Endothelial cell of umbilical vein (primary cell): ENCODE results near the gene ARHGEF38. TPM values are rescaled to one million over a fixed set of nuclear protein-coding genes. Genes with fewer than 3 reads are reported as not detected.

Source experiments
- BruUV-seq: library from RNA; stranded (reverse); fragments of 400-500 nt; replicated peaks from 2 replicates; lab custom pipeline; 2021; lab: Mats Ljungman, UMichigan
- CTCF ChIA-PET: fragments of 300-600, 350-600 bp; sonication (Branson Sonifier 250); formaldehyde crosslinking; loops from one replicate; lab custom pipeline; 2021; ENCODE audit warnings: antibody characterized with exemption, inconsistent platforms; lab: Charles Lee
- POLR2A ChIA-PET: fragments of 300-600, 350-600 bp; sonication (Branson Sonifier 250); formaldehyde crosslinking; loops from one replicate; lab custom pipeline; 2021; ENCODE audit warnings: antibody characterized with exemption, inconsistent platforms; lab: Charles Lee
- DNase-seq: peaks from one replicate; pipeline ENCODE4 v3.0.0-alpha.2; 2011; ENCODE audit warnings: low read depth, low spot score
- FAIRE-seq: peaks from 2 replicates; lab custom pipeline; 2011; peaks lifted over from hg19 to GRCh38; lab: Jason Lieb, UNC
- H2AFZ ChIP-seq: 2 replicates; pipeline ENCODE4 v1.6.0; 2012; ENCODE audit warnings: low read depth, low read length, control low read depth, inconsistent platforms
- H3K27ac ChIP-seq: 2 replicates; pipeline ENCODE4 v1.5.1; 2011; ENCODE audit warnings: low read depth, mild to moderate bottlenecking, control low read depth, low read length, moderate library complexity; ENCODE audit not compliant: insufficient read depth
- H3K27me3 ChIP-seq, 2 experiments: 2 replicates each; pipeline versions ENCODE4 v1.6.0 to v1.6.1; 2011; ENCODE audit warnings: low read length in 2 of 2, mixed read lengths in 1 of 2; ENCODE audit not compliant: control insufficient read depth in 2 of 2, insufficient read depth in 2 of 2
- H3K36me3 ChIP-seq, 2 experiments: 2 replicates in 1 of 2; 3 replicates in 1 of 2; pipeline ENCODE4 v1.5.1; 2011; ENCODE audit warnings: low read length in 2 of 2, mild to moderate bottlenecking in 1 of 2, moderate library complexity in 1 of 2; ENCODE audit not compliant: control insufficient read depth in 2 of 2, insufficient read depth in 2 of 2; ENCODE audit errors: extremely low read depth in 1 of 2
- H3K4me1 ChIP-seq: 3 replicates; pipeline ENCODE4 v1.5.1; 2011; ENCODE audit warnings: mild to moderate bottlenecking, low read length; ENCODE audit not compliant: control insufficient read depth, insufficient read depth; ENCODE audit errors: extremely low read depth
- H3K4me2 ChIP-seq: 2 replicates; pipeline ENCODE4 v1.6.1; 2011; ENCODE audit warnings: low read length, control low read depth, mixed read lengths; ENCODE audit not compliant: insufficient read depth
- H3K4me3 ChIP-seq, 3 experiments: fragments of 200-600 bp in 1 of 3; sonication (generic), shearing (Covaris generic) in 1 of 3; replicated peaks in 1 of 3; 2 replicates each; pipeline ENCODE4 v1.5.1; 2011 to 2016; ENCODE audit warnings: control low read depth in 3 of 3, low read length in 3 of 3, mild to moderate bottlenecking in 2 of 3, inconsistent platforms in 1 of 3, low read depth in 1 of 3, moderate library complexity in 1 of 3; ENCODE audit not compliant: insufficient read depth in 1 of 3
- H3K79me2 ChIP-seq: 2 replicates; pipeline ENCODE4 v1.6.0; 2012; ENCODE audit warnings: low read length, inconsistent platforms; ENCODE audit not compliant: control insufficient read depth, insufficient read depth
- H3K9ac ChIP-seq: replicated peaks from 2 replicates; pipeline ENCODE3; 2011; ENCODE audit warnings: low read length, control low read depth; ENCODE audit not compliant: insufficient read depth; ENCODE audit errors: extremely low read depth
- H3K9me1 ChIP-seq: replicated peaks from 3 replicates; pipeline ENCODE4 v1.6.0; 2011; ENCODE audit warnings: mild to moderate bottlenecking, low read length; ENCODE audit not compliant: control insufficient read depth, insufficient read depth; ENCODE audit errors: extremely low read depth
- H3K9me3 ChIP-seq: replicated peaks from 2 replicates; pipeline ENCODE4 v1.5.1; 2012; ENCODE audit warnings: low read length, inconsistent platforms; ENCODE audit not compliant: control insufficient read depth, insufficient read depth
- H4K20me1 ChIP-seq: replicated peaks from 2 replicates; pipeline ENCODE3; 2011; ENCODE audit warnings: mild to moderate bottlenecking, low read length; ENCODE audit not compliant: control insufficient read depth, insufficient read depth; ENCODE audit errors: extremely low read depth
- EZH2 ChIP-seq: IDR thresholded peaks from 2 replicates; pipeline ENCODE4 v1.6.1; 2012; ENCODE audit warnings: borderline replicate concordance, low read depth, mild to moderate bottlenecking, moderate library complexity, low read length, inconsistent platforms; ENCODE audit not compliant: severe bottlenecking
- FOS ChIP-seq: IDR thresholded peaks from 2 replicates; pipeline ENCODE4 v1.6.1; 2011; ENCODE audit warnings: mild to moderate bottlenecking, low read length, moderate library complexity, borderline replicate concordance; ENCODE audit not compliant: insufficient read depth
- GATA2 ChIP-seq: IDR thresholded peaks from 2 replicates; pipeline ENCODE4 v1.7.0; 2011; ENCODE audit warnings: low read depth, mild to moderate bottlenecking, moderate library complexity, mixed read lengths, low read length; ENCODE audit not compliant: insufficient read length, insufficient read depth
- JUN ChIP-seq: IDR thresholded peaks from 2 replicates; pipeline ENCODE4 v1.6.1; 2011; ENCODE audit warnings: borderline replicate concordance, low read depth; ENCODE audit not compliant: insufficient read length, insufficient read depth
- MYC ChIP-seq: IDR thresholded peaks from one replicate; pipeline ENCODE4 v1.6.1; 2011; ENCODE audit warnings: mild to moderate bottlenecking, low read depth, low read length
- POLR2A ChIP-seq: IDR thresholded peaks from 2 replicates; pipeline ENCODE4 v1.6.1; 2012; ENCODE audit warnings: low read depth, mild to moderate bottlenecking, control low read depth, low read length
- POLR2AphosphoS5 ChIP-seq: IDR thresholded peaks from 2 replicates; pipeline ENCODE4 v1.6.1; 2012; ENCODE audit warnings: low read depth, mild to moderate bottlenecking, control low read depth, low read length, moderate library complexity; ENCODE audit not compliant: insufficient read depth
- dilution Hi-C: fragments of 300-500 bp; cut with MboI; formaldehyde crosslinking; loops from one replicate; pipeline ENCODE4 v1.15.0; 2019; ENCODE audit warnings: low sequenced_read_pairs; ENCODE audit not compliant: extremely low pct_ligation_motif_present
- intact Hi-C: fragments of 100-400 bp; cut with micrococcal nuclease; formaldehyde crosslinking; loops from one replicate; pipeline ENCODE4 v1.10.0; 2022
- polyA plus RNA-seq, 4 experiments: library from polyadenylated mRNA; depleted of rRNA in 3 of 4; stranded (reverse) in 3 of 4; unstranded in 1 of 4; fragments of >200 nt; gene quantifications; 2 replicates each; pipeline versions ENCODE4 v1.2.1 to v1.2.3, GENCODE V29; 2011 to 2012; ENCODE audit warnings: missing spikeins in 1 of 4
- total RNA-seq: library from RNA; stranded (reverse); gene quantifications from 2 replicates; pipeline ENCODE4 v1.2.3, GENCODE V29; 2021
- TF ChIP-seq, protein P1 (sequence below): IDR thresholded peaks from 2 replicates; pipeline ENCODE4 v1.6.1; 2011; ENCODE audit not compliant: insufficient read depth, insufficient read length
- TF ChIP-seq, protein P2 (sequence below), 2 donors: IDR thresholded peaks; 1 replicate in 1 of 2; 2 replicates in 1 of 2; pipeline ENCODE4 v1.5.1; 2011; ENCODE audit warnings: low read length in 2 of 2, mild to moderate bottlenecking in 2 of 2, moderate library complexity in 2 of 2, control low read depth in 1 of 2, inconsistent platforms in 1 of 2, low read depth in 1 of 2; ENCODE audit not compliant: insufficient read depth in 1 of 2; ENCODE audit errors: extremely low read depth in 1 of 2

The ARHGEF38 gene
- total and polyA plus RNA-seq, 2 donors (not counting 3 experiments of a cell fraction or from before 2014, with no cell fraction given), result not detected

DNA sequence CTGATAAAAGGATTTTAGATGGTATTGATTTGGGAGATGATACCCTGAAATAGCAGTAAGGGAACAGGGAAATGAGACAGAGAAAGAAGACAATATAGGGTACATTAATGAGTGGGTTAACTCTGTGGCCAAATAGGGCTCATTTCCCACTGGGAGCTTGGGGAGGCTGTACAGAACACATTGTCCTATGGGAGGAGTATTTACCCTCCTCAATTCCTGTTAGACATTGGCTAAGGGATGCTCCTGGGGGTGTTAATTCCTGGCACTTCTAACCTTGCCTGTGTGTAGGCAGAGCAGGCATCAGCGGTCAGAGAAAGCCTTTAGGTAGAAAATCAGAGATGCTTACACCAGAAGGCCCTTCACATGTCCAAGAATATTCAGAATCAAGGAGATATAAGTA, 49.0 kb downstream of the ARHGEF38 start:
- Histone ChIP-seq H3K4me2 (no peak overlapping the region), H3K9ac (no peak overlapping the region), H4K20me1 (no peaks in the 10 kb centered on the region), H3K4me1 (no peaks in the 10 kb centered on the region), H3K27ac (no peak overlapping the region), H3K36me3 (no peaks in the 10 kb centered on the region), H3K9me3 (no peaks in the 10 kb centered on the region), H3K27me3 (peaks cover 0 to 1% of the 10 kb centered on the region in 2 experiments), H2AFZ (no peak overlapping the region), H3K79me2 (no peaks in the 10 kb centered on the region), H3K4me3 (no peak overlapping the region), H3K9me1 (no peaks in the 10 kb centered on the region)
- POLR2A ChIA-PET, result no interaction called here
- dilution Hi-C loops, result no loop called here
- intact Hi-C loops, result no loop called here
- CTCF ChIA-PET, result no interaction called here
- DNase-seq, result no peak
- FAIRE-seq, result no peak
- no TSS peak for BruUV-seq
- TF ChIP-seq POLR2AphosphoS5 (no peak), GATA2 (no peak), MYC (no peak), POLR2A (no peak), EZH2 (no peak)
- TF ChIP-seq, protein P1, sequence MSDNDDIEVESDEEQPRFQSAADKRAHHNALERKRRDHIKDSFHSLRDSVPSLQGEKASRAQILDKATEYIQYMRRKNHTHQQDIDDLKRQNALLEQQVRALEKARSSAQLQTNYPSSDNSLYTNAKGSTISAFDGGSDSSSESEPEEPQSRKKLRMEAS, result no peak

DNA sequence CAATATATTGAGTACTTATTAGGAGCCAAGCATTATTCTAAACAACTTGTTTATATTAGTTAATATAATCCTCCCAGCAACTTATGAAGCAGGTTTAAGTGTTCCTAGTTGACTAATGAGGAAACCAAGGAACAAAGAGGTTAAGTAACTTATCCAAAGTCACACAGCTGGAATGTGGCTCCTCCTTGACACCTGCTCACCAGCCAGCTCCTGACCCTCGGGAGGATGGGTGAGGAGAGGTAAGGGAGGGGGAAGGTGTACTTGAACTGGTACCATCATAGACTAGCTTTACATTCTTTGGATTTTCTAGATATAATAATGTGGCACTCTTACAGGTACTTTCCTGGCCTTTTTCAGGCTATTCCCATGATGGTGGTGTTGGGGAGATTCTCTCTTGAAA, 50.7 kb downstream of the ARHGEF38 start:
- TF ChIP-seq, protein P1, result no peak
- TF ChIP-seq GATA2 (no peak), JUN (no peak), MYC (no peak), EZH2 (no peak), POLR2A (no peak), FOS (no peak), POLR2AphosphoS5 (no peak)
- TF ChIP-seq, protein P2, sequence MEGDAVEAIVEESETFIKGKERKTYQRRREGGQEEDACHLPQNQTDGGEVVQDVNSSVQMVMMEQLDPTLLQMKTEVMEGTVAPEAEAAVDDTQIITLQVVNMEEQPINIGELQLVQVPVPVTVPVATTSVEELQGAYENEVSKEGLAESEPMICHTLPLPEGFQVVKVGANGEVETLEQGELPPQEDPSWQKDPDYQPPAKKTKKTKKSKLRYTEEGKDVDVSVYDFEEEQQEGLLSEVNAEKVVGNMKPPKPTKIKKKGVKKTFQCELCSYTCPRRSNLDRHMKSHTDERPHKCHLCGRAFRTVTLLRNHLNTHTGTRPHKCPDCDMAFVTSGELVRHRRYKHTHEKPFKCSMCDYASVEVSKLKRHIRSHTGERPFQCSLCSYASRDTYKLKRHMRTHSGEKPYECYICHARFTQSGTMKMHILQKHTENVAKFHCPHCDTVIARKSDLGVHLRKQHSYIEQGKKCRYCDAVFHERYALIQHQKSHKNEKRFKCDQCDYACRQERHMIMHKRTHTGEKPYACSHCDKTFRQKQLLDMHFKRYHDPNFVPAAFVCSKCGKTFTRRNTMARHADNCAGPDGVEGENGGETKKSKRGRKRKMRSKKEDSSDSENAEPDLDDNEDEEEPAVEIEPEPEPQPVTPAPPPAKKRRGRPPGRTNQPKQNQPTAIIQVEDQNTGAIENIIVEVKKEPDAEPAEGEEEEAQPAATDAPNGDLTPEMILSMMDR (IDR thresholded peaks at IDR 0.05; ENCODE audit: extremely low read depth in 1 of 2, insufficient read depth in 1 of 2, low read depth in 1 of 2, low read length in 2 of 2), result no peak
- Histone ChIP-seq H3K4me2 (no peak overlapping the region), H3K4me1 (no peaks in the 10 kb centered on the region), H3K27me3 (no peaks in the 10 kb centered on the region), H3K36me3 (no peaks in the 10 kb centered on the region), H3K9me3 (no peaks in the 10 kb centered on the region), H3K4me3 (no peak overlapping the region), H3K27ac (no peak overlapping the region), H3K9me1 (no peaks in the 10 kb centered on the region), H4K20me1 (no peaks in the 10 kb centered on the region), H2AFZ (no peak overlapping the region), H3K9ac (no peak overlapping the region), H3K79me2 (no peaks in the 10 kb centered on the region)
- intact Hi-C loops, result no loop called here
- no peak for DNase-seq
- dilution Hi-C loops, result no loop called here
- CTCF ChIA-PET, result interaction anchor here (1.3 kb wide), 1 partner anchor 19 kb away, joined by 3 read pairs; no protein-coding TSS in a partner anchor
- POLR2A ChIA-PET, result no interaction called here
- no TSS peak for BruUV-seq
- no peak for FAIRE-seq
